GM21360 (cell line): ENCODE measurements around the gene ASTL.
A peak's percentile ranks its signal among the peaks of the same experiment; 100 is the strongest.
"Not testable (repeated sequence)": the region's sequence is repeated elsewhere in the genome, so short reads cannot be mapped to it uniquely, and the experiment has no call there.

Source experiments
- ATAC-seq: cut with Tn5 transposase; IDR thresholded peaks from one replicate; pipeline ENCODE4 v1.9.1; 2021; ENCODE audit warnings: mild to moderate bottlenecking, moderate library complexity; ENCODE audit not compliant: unreplicated experiment

Gene ASTL

GRCh38 chr2:96146153-96146880, 8.0 kb upstream of the ASTL start:
- ATAC-seq = peak; percentile 28

- no peak for ATAC-seq
These were observed 7.5 kb upstream of the ASTL start for GRCh38 chr2:96145848-96146152.

GRCh38 chr2:96145036-96145847, 6.9 kb upstream of the ASTL start, which contains the start of gene DUSP2:
Gene DUSP2 (minus strand): TSS chr2:96145440. CDS start chr2:96145354, 86 bp downstream.
- peak; percentile 35 for ATAC-seq

DNA sequence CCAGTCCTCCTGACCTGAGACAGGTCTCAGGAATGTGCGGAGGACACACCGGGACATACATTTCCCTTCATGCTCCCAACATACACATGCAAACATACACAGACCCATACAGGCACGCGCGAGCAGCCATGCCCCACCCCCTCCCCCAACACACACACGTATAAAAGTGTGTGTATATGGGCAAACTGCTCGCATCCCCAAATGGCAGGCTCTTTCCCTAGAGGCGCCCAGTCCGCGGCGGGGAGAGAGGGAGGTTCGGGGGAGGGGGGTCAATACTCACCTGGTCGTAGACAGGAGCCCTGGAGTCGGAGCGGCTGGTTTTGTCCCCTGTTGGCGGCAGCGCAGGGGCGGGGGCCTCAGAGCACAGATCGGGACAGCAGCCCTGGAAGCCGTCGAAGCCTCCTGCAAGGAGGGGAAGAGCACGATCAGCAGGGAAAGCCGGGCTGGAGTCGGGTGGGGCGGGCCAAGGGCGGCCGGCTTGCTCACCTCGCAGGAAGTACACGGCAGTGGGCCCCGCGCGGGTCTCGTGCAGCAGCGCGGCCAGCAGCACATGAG, 6.3 kb upstream of the ASTL start:
- ATAC-seq = peak; percentile 1

- ATAC-seq = no peak
These were observed 5.7 kb upstream of the ASTL start for GRCh38 chr2:96143848-96144480.

GRCh38 chr2:96143231-96143847, 5.0 kb upstream of the ASTL start:
- ATAC-seq = no peak

GRCh38 chr2:96142217-96143113, 4.2 kb upstream of the ASTL start:
- no peak for ATAC-seq

DNA sequence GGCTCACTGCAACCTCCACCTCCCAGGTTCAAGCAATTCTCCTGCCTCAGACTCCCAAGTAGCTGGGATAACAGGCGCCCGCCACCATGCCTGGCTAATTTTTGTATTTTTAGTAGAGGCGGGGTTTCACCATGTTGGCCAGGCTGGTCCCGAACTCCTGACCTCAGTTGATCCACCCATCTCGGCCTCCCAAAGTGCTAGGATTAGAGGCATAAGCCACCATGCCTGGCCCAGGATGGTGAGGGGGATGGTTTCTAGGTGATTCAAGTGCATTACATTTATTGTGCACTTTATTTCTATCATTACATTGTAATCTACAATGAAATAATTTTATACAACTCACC, 3.3 kb upstream of the ASTL start:
- not testable (repeated sequence) for ATAC-seq

- ATAC-seq = no peak
These were observed 2.8 kb upstream of the ASTL start for GRCh38 chr2:96140941-96141623.

DNA sequence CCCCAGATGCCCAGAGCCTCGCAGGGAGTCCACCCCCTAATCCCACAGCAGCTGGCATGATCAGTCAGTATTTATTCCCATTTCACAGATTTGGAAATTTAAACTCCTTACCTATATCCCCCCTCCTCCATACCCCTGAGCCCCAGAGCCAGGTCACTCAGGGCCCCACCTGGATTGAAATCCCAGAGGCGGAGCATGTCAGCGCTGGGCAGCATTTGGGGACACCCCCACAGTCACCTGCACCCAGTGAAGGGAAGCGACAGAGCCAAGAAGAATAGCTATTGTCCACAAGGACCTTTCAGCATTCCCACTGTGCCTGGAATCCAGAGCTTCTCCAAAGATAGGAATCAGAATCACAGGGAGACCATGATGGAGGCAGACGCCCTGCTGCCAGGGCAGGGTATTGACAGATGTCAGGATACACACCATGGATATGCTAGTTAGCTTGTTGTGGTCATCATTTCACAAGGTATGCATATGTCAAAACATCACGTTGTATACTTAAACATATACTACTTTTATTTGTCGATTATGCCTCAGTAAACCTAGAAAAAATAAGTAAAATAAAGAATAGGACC, 968 bp upstream of the ASTL start:
- no peak for ATAC-seq

GRCh38 chr2:96137321-96138178, 752 bp downstream of the ASTL start:
- ATAC-seq = no peak

- ATAC-seq = no peak
These were observed 2.1 kb downstream of the ASTL start for GRCh38 chr2:96136129-96136720.

- ATAC-seq = no peak
These were observed 2.7 kb downstream of the ASTL start for GRCh38 chr2:96135621-96136020.

DNA sequence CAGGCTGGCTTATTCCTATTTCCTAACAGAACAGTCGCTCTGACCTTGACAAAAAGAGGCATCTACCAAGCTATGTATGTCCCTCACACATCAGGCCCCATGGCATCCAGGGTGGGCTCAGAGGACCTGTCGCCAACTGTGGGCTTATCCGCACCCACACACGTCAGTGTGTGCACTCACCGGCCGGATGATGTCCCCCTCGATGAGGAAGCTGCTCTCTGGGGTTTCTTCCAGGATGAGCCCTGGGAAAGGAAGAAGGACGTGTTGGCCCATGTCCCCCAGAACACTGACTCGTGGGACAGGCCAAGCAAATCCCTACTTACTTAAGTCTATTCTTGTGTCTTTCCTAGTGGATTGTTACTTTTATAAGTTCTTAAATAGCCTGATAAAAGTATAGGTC, 3.1 kb downstream of the ASTL start:
- no peak for ATAC-seq

DNA sequence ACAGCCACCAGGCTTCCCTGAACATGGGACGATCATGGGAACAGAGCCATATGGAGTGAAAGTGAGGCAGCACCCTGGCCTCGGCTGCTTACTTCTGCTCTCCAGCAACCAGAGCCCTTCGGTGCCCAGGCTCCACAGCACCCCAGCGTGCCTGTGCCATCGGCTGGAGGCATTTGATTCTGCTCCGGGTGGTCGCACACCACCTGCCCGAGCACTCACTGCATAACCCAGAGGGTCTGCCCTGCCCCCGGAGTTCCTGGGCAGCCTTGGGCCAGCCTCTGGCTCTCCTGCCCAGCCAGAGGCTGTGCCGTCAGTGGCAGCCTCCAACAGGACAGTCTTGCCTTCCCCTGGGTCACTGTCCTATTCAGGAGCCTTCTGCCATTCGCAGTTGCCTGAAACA, 3.9 kb downstream of the ASTL start:
- ATAC-seq = no peak

- ATAC-seq = no peak
These were observed 6.2 kb downstream of the ASTL start for GRCh38 chr2:96131813-96132745.
